GM12878 (cell line): ENCODE results near the gene ATXN7L3B. TPM values are rescaled to one million over a fixed set of nuclear protein-coding genes. Genes with fewer than 3 reads are reported as not detected.

ENCODE experiments used
- BACH1 ChIP-seq: fragments of 450-650 bp; IDR thresholded peaks from 2 replicates; pipeline ENCODE4 v1.6.1; 2017; ENCODE audit warnings: mild to moderate bottlenecking, borderline replicate concordance
- BHLHE40 ChIP-seq, 2 experiments: fragments of 450-650 bp in 1 of 2; IDR thresholded peaks; 2 replicates each; pipeline ENCODE4 v1.6.1; 2011 to 2017; ENCODE audit warnings: low read depth in 2 of 2, borderline replicate concordance in 1 of 2, improper control_type of control experiment in 1 of 2, low read length in 1 of 2, mild to moderate bottlenecking in 1 of 2
- CBX3 ChIP-seq: fragments of 200-600 bp; sonication (generic); IDR thresholded peaks from 2 replicates; pipeline ENCODE4 v1.6.1; 2016; ENCODE audit warnings: low read depth, borderline replicate concordance
- CHD2 ChIP-seq: IDR thresholded peaks from 2 replicates; pipeline ENCODE4 v1.6.1; 2011; ENCODE audit warnings: low read depth, low read length, improper control_type of control experiment, borderline replicate concordance
- EED ChIP-seq: sonication (generic); IDR thresholded peaks from 2 replicates; pipeline ENCODE4 v1.6.1; 2016; ENCODE audit warnings: antibody characterized with exemption, low read depth
- IKZF2 ChIP-seq, 2 experiments: fragments of 450-650 bp; IDR thresholded peaks; 2 replicates each; pipeline ENCODE4 v1.6.1; 2017; ENCODE audit warnings: mild to moderate bottlenecking in 2 of 2, moderate library complexity in 2 of 2
- IRF4 ChIP-seq: IDR thresholded peaks from 2 replicates; pipeline ENCODE4 v1.6.1; 2011; ENCODE audit warnings: low read depth, low read length
- MEF2B ChIP-seq: fragments of 450-650 bp; IDR thresholded peaks from 2 replicates; pipeline ENCODE4 v1.6.1; 2018; ENCODE audit warnings: mild to moderate bottlenecking, moderate library complexity; ENCODE audit not compliant: partially characterized antibody, poor library complexity, severe bottlenecking
- PAX8 ChIP-seq: fragments of 450-650 bp; IDR thresholded peaks from 2 replicates; pipeline ENCODE4 v1.6.1; 2017; ENCODE audit warnings: mild to moderate bottlenecking, moderate library complexity
- RUNX3 ChIP-seq: IDR thresholded peaks from 2 replicates; pipeline ENCODE4 v1.6.1; 2012; ENCODE audit warnings: low read length, inconsistent platforms
- SPI1 ChIP-seq: IDR thresholded peaks from 2 replicates; pipeline ENCODE4 v1.6.1; 2011; ENCODE audit warnings: low read depth, mild to moderate bottlenecking, low read length, moderate library complexity, borderline replicate concordance; ENCODE audit not compliant: insufficient read depth
- SREBF2 ChIP-seq: IDR thresholded peaks from 2 replicates; pipeline ENCODE4 v1.6.1; 2012; ENCODE audit warnings: mild to moderate bottlenecking, low read length
- polyA plus RNA-seq, 11 experiments: library from polyadenylated mRNA; depleted of rRNA in 4 of 11; unstranded in 6 of 11; stranded (reverse) in 5 of 11; fragments of >200 nt; fragmentation: Nextera tagmentation in 4 of 11; fragmentation: Illumina TruSeq in 1 of 11; extraction: Ambion mirVana in 4 of 11; extraction: Trizol in 1 of 11; gene quantifications; 1 replicate in 1 of 11; 2 replicates in 10 of 11; pipeline versions ENCODE4 v1.2.1 to v1.2.3, GENCODE V29; 2011 to 2016; ENCODE audit warnings: inconsistent platforms in 2 of 11, missing spikeins in 2 of 11, low read depth in 1 of 11
- total RNA-seq, 4 experiments: library from RNA; depleted of rRNA in 3 of 4; stranded (reverse); fragments of >200 nt in 3 of 4; fragmentation: Illumina TruSeq in 1 of 4; extraction: Trizol in 1 of 4; gene quantifications; 2 replicates each; pipeline versions ENCODE4 v1.2.1 to v1.2.3, GENCODE V29; 2013 to 2021
- TF ChIP-seq, protein P1 (sequence below): IDR thresholded peaks from 2 replicates; pipeline ENCODE4 v1.6.1; 2012; ENCODE audit warnings: low read depth, low read length, improper control_type of control experiment

Gene ATXN7L3B
- total and polyA plus RNA-seq, 10 of the 15 experiments (the other 5 are each of a cell fraction or from before 2014, with no cell fraction given), result 6.3 to 36.1 (median 21.7) TPM

DNA sequence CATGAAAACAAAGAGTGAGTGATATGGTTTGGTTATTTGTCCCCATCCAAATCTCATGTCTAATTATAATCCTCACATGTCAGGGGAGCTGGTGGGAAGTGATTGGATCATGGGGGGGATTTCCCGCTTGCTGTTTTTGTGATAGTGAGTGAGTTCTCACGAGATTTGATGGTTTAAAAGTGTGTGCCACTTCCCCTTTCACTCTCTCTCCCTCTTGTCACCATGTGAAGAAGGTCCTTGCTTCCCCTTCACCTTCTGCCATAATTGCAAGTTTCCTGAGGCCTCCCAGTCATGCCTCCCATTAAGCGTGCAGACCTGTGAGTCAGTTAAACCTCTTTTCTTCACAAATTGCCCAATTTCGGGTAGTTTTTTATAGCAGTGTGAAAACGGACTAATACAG, 2.1 kb upstream of the ATXN7L3B start (continued):
- TF ChIP-seq PAX8 (no peak), IKZF2 (IDR thresholded peaks at IDR 0.05) (no peak), BACH1 (no peak), EED (no peak), IRF4 (no peak), CBX3 (no peak), RUNX3 (no peak), CHD2 (peak; percentile 47; the same call in 1 of the 2 replicates), MEF2B (peak; percentile 19), BHLHE40 (IDR thresholded peaks at IDR 0.05; ENCODE audit: borderline replicate concordance in 1 of 2, low read depth in 2 of 2, low read length in 1 of 2) (peak; percentile 38 to 83; a peak in 3 of 4 replicates), SREBF2 (no peak), SPI1 (peak; percentile 90)
- TF ChIP-seq, protein P1, sequence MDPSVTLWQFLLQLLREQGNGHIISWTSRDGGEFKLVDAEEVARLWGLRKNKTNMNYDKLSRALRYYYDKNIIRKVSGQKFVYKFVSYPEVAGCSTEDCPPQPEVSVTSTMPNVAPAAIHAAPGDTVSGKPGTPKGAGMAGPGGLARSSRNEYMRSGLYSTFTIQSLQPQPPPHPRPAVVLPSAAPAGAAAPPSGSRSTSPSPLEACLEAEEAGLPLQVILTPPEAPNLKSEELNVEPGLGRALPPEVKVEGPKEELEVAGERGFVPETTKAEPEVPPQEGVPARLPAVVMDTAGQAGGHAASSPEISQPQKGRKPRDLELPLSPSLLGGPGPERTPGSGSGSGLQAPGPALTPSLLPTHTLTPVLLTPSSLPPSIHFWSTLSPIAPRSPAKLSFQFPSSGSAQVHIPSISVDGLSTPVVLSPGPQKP, result no peak
